ENCODE data around the gene ATG7.

ATG7 gene

GRCh38 chr3:11356269-11356668, 84.1 kb downstream of the ATG7 start:
- DNase-seq (ENCODE audit: low read depth, low spot score), result peak; percentile 52

GRCh38 chr3:11362600-11362999, 90.4 kb downstream of the ATG7 start:
- DNase-seq (ENCODE audit: low read depth, low spot score), result no peak

GRCh38 chr3:11363715-11364114, 91.5 kb downstream of the ATG7 start:
- DNase-seq (ENCODE audit: low read depth, low spot score), result no peak

- DNase-seq (ENCODE audit: low read depth, low spot score), result no peak
Measured at GRCh38 chr3:11364181-11364580, 92.0 kb downstream of the ATG7 start.

GRCh38 chr3:11367143-11367693, 95.0 kb downstream of the ATG7 start:
- DNase-seq (ENCODE audit: low read depth, low spot score), result peak; percentile 40

- peak; percentile 50 for DNase-seq (ENCODE audit: low read depth, low spot score)
Measured at GRCh38 chr3:11370191-11370590, 98.0 kb downstream of the ATG7 start.

GRCh38 chr3:11370966-11371365, 98.8 kb downstream of the ATG7 start:
- no peak for DNase-seq (ENCODE audit: low read depth, low spot score)

GRCh38 chr3:11371747-11372146, 99.5 kb downstream of the ATG7 start:
- DNase-seq (ENCODE audit: low read depth, low spot score), result no peak

- no peak for DNase-seq (ENCODE audit: low read depth, low spot score)
Measured at GRCh38 chr3:11373235-11373634, 101.0 kb downstream of the ATG7 start.

- no peak for DNase-seq (ENCODE audit: low read depth, low spot score)
Measured at GRCh38 chr3:11373654-11374053, 101.5 kb downstream of the ATG7 start.

- peak; percentile 16 for DNase-seq (ENCODE audit: low read depth, low spot score)
Measured at GRCh38 chr3:11375333-11376088, 103.3 kb downstream of the ATG7 start.

- DNase-seq (ENCODE audit: low read depth, low spot score), result no peak
Measured at GRCh38 chr3:11377719-11378118, 105.5 kb downstream of the ATG7 start.

- DNase-seq (ENCODE audit: low read depth, low spot score), result peak; percentile 83
Measured at GRCh38 chr3:11379238-11379823, 107.1 kb downstream of the ATG7 start.

GRCh38 chr3:11379824-11380701, 107.9 kb downstream of the ATG7 start:
- DNase-seq (ENCODE audit: low read depth, low spot score), result peak; percentile 73

- no peak for DNase-seq (ENCODE audit: low read depth, low spot score)
Measured at GRCh38 chr3:11381141-11381540, 108.9 kb downstream of the ATG7 start.

GRCh38 chr3:11381563-11381962, 109.4 kb downstream of the ATG7 start:
- DNase-seq (ENCODE audit: low read depth, low spot score), result no peak

- DNase-seq (ENCODE audit: low read depth, low spot score), result no peak
Measured at GRCh38 chr3:11382146-11382745, 110.0 kb downstream of the ATG7 start.

GRCh38 chr3:11384074-11384473, 111.9 kb downstream of the ATG7 start:
- DNase-seq (ENCODE audit: low read depth, low spot score), result no peak

GRCh38 chr3:11385326-11385725, 113.1 kb downstream of the ATG7 start:
- no peak for DNase-seq (ENCODE audit: low read depth, low spot score)

GRCh38 chr3:11385891-11386290, 113.7 kb downstream of the ATG7 start:
- DNase-seq (ENCODE audit: low read depth, low spot score), result peak; percentile 81

- DNase-seq (ENCODE audit: low read depth, low spot score), result peak; percentile 16
Measured at GRCh38 chr3:11386465-11387113, 114.4 kb downstream of the ATG7 start.
